LNCAP (cell line): ENCODE results near the gene MASP2.

Experiments used
- TF ChIP-seq, protein P1 (sequence below): fragments of 450-650 bp; IDR thresholded peaks from 2 replicates; pipeline ENCODE4 v1.5.1; 2017; ENCODE audit warnings: mild to moderate bottlenecking

The MASP2 gene

DNA sequence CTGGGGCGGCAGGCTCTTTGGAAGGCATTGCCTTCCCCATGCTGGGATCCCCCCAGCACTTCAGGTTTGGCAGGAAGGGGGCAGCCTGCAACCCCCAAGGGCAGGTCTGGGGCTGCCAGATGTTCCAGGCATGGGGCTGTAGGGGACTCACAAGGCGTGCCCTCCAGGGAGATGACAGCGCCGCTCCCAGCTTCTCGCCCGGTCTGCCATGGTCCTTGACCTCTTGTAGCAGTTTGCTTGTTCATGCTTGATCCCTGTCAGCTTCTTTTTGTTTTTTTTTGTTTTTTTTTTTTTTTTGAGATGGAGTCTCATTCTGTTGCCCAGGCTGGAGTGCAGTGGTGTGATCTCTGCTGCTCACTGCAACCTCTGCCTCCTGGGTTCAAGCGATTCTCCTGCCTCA lies 56.2 kb downstream of the MASP2 start:
- TF ChIP-seq, protein P1, sequence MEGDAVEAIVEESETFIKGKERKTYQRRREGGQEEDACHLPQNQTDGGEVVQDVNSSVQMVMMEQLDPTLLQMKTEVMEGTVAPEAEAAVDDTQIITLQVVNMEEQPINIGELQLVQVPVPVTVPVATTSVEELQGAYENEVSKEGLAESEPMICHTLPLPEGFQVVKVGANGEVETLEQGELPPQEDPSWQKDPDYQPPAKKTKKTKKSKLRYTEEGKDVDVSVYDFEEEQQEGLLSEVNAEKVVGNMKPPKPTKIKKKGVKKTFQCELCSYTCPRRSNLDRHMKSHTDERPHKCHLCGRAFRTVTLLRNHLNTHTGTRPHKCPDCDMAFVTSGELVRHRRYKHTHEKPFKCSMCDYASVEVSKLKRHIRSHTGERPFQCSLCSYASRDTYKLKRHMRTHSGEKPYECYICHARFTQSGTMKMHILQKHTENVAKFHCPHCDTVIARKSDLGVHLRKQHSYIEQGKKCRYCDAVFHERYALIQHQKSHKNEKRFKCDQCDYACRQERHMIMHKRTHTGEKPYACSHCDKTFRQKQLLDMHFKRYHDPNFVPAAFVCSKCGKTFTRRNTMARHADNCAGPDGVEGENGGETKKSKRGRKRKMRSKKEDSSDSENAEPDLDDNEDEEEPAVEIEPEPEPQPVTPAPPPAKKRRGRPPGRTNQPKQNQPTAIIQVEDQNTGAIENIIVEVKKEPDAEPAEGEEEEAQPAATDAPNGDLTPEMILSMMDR = no peak

DNA sequence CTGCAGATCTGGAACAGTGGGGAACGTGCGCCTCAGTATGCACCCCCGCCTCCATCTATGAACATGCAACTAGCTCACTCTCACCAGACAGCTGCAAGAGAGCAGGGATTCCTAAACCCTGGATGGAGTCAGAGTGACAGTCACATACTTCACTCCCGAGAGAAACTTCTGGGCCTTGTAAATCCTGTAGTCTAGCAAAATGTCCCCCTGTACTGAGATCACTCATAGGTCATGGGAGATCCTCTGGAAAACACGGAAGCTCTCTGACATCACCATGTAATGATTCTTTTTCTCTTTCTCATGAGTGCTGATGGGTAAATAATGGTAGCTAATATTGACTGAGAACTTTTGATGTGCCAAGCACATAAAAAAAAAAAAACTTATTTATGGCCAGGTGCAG lies 57.9 kb downstream of the MASP2 start:
- TF ChIP-seq, protein P1 = no peak

DNA sequence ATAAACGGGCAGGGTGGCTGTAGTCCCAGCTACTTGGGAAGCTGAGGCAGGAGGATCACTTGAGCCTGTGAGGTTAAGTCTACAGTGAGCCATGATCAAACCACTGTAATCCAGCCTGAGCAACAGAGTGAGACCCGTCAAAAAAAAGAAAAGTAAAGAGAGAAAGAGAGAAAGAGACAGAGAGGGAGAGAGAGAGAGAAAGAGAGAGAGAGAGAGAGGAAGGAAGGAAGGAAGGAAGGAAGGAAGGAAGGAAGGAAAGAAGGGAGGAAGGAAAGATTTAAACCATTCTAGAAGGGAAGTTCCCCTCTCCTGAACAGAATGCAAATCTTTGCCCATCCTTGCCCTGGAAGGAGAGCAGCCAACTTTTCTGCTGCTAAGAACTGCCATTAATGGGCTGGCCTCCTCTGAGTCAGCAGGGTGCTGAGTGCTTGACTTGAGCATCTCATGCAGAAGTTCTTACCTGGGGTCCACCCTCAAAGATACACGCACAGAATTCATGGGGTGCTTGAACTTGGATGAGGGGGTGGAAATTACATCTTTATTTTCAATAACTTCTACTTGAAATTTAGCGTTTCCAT lies 59.1 kb downstream of the MASP2 start:
- TF ChIP-seq, protein P1 = no peak

DNA sequence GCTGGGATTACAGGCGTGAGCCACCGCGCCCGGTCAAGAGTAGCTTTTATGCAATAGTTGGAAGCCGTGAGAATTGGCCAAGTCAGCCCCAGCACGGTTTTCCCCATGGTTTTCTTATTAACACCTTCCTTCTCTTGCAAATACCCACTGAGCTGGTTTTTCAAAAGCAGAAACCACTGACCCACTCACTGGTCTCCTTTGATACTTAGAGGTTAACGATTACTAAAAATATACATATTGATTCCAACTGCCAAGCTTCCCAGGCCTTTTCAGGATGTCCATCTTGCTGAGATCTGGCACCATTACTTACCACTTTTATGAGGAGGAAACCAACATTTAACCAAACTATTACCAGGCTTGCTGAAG lies 60.5 kb downstream of the MASP2 start:
- TF ChIP-seq, protein P1 = no peak

DNA sequence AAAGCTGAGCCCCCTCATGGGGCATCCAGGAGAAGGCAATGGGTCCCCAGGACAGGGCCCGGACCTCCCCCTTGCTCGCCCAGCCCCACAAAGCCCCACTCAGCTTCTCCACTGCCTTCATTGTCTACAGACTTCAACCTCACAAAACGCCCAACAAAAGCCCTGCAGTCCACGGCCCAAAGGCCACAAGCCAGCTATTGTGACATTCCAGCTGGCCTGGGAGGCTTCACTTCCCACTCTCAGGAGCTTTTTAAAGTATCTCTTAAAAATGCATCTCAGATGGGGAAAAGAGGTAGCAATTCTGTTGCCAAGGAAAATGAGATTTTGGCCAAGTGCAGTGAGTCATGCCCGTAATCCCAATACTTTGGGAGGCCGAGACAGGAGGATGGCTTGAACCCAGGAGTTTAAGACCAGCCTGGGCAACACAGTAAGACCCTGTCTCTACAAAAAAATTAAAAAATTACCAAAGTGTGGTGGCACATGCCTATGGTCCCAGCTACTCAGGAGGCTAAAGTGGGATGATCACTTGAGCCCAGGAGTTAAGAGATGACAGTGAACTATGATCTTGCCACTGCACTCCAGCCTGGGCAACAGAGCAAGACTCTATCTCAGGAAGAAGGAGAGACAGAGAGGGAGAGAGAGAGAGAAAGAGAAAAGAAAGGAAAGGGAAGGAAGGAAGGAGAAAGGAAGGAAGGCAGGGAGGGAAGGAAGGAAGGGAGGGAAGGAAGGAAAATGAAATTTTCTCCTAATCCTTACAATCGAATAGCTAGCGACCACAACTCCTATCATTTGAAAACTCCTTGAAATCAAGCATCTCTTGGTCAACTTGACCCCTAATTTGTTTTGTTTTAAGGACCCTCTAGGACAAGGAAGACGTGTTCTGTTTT lies 66.0 kb downstream of the MASP2 start:
- TF ChIP-seq, protein P1 = no peak

GRCh38 chr1:10980094-10980577 lies 66.9 kb downstream of the MASP2 start:
- TF ChIP-seq, protein P1 = peak; percentile 47

DNA sequence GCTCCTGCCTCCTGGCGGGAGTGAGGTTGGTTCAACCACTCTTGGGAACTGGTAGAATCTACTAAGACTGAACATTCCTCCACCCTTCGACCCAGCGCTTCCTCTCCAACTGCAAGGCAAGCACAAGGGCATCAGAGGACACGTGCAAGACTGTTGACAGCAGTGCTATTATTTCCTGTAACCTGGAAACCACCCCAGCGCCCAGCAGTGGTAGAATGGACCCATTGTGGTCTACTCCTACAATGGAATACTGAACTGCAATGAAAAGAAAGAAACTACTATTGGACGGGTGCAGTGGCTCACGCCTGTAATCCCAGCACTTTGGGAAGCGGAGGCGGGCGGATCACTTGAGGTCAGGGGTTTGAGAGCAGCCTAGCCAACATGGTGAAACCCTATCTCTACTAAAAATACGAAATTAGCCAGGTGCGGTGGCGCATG lies 67.5 kb downstream of the MASP2 start:
- TF ChIP-seq, protein P1 = no peak
